IMR-90 (cell line): Measurements from ENCODE around the gene ZNFX1. TPM values are rescaled to one million over a fixed set of nuclear protein-coding genes. Genes with fewer than 3 reads are reported as not detected.

Experiments used
- ATAC-seq: fragments of 200-7000 bp; cut with Tn5 transposase; 2 replicates; pipeline ENCODE4 v1.9.1; 2020; ENCODE audit warnings: low read depth, mild to moderate bottlenecking, moderate library complexity
- BruUV-seq: library from RNA; stranded (reverse); fragments of 400-500 nt; replicated peaks from 2 replicates; lab custom pipeline; 2021; lab: Mats Ljungman, UMichigan
- CTCF ChIA-PET: fragments of 300-600 bp; formaldehyde crosslinking; extraction: SDS; loops from one replicate; lab custom pipeline; 2021; ENCODE audit warnings: antibody characterized with exemption; lab: Yijun Ruan, JAX
- POLR2A ChIA-PET: fragments of 300-600 bp; sonication (Branson Sonifier 250); formaldehyde crosslinking; loops from one replicate; lab custom pipeline; 2022; ENCODE audit warnings: antibody characterized with exemption; ENCODE audit not compliant: unreplicated experiment; lab: Charles Lee
- DNase-seq: peaks from one replicate; pipeline ENCODE4 v3.0.0; 2013
- H2AFZ ChIP-seq: replicated peaks from 2 replicates; pipeline ENCODE3; 2013; ENCODE audit warnings: low read length, mild to moderate bottlenecking; ENCODE audit not compliant: poor library complexity
- H2AK5ac ChIP-seq: 2 replicates; pipeline ENCODE4 v1.6.1; 2013; ENCODE audit warnings: low read depth, low read length, inconsistent platforms
- H2AK9ac ChIP-seq: replicated peaks from 2 replicates; pipeline ENCODE3; 2013; ENCODE audit warnings: mild to moderate bottlenecking, low read depth, low read length, moderate library complexity; ENCODE audit not compliant: poor library complexity
- H2BK120ac ChIP-seq: 2 replicates; pipeline ENCODE4 v1.6.1; 2013; ENCODE audit warnings: low read depth, low read length, inconsistent platforms
- H2BK15ac ChIP-seq: 3 replicates; pipeline ENCODE4 v1.6.1; 2013; ENCODE audit warnings: low read depth, low read length, inconsistent platforms
- H2BK20ac ChIP-seq: 2 replicates; pipeline ENCODE4 v1.6.1; 2013; ENCODE audit warnings: low read depth, mild to moderate bottlenecking, inconsistent platforms, low read length, moderate library complexity
- H2BK5ac ChIP-seq: 2 replicates; pipeline ENCODE4 v1.6.1; 2013; ENCODE audit warnings: mild to moderate bottlenecking, low read depth, low read length, inconsistent platforms; ENCODE audit not compliant: poor library complexity, severe bottlenecking
- H3K14ac ChIP-seq: replicated peaks from 2 replicates; pipeline ENCODE4 v1.6.1; 2013; ENCODE audit warnings: low read depth, low read length, inconsistent platforms
- H3K18ac ChIP-seq: 2 replicates; pipeline ENCODE4 v1.6.1; 2013; ENCODE audit warnings: low read depth, low read length, control low read depth
- H3K23ac ChIP-seq: 2 replicates; pipeline ENCODE4 v1.6.1; 2013; ENCODE audit warnings: low read depth, low read length, inconsistent platforms
- H3K27ac ChIP-seq: 2 replicates; pipeline ENCODE4 v1.5.1; 2013; ENCODE audit warnings: mild to moderate bottlenecking, control low read depth, low read length; ENCODE audit not compliant: insufficient read depth
- H3K27me3 ChIP-seq: 2 replicates; pipeline ENCODE4 v1.6.1; 2013; ENCODE audit warnings: low read length; ENCODE audit not compliant: control insufficient read depth, insufficient read depth
- H3K36me3 ChIP-seq: 2 replicates; pipeline ENCODE4 v1.6.1; 2013; ENCODE audit warnings: low read length, mixed read lengths; ENCODE audit not compliant: control insufficient read depth, insufficient read depth
- H3K4ac ChIP-seq: 2 replicates; pipeline ENCODE4 v1.6.1; 2013; ENCODE audit warnings: low read depth, low read length, inconsistent platforms
- H3K4me1 ChIP-seq: 2 replicates; pipeline ENCODE4 v1.6.1; 2013; ENCODE audit warnings: low read length, mixed read lengths; ENCODE audit not compliant: control insufficient read depth, insufficient read depth
- H3K4me2 ChIP-seq: 2 replicates; pipeline ENCODE4 v1.6.1; 2013; ENCODE audit warnings: low read depth, mild to moderate bottlenecking, control low read depth, low read length, moderate library complexity
- H3K4me3 ChIP-seq: 2 replicates; pipeline ENCODE4 v1.5.1; 2013; ENCODE audit warnings: low read depth, mild to moderate bottlenecking, control low read depth, low read length, moderate library complexity; ENCODE audit not compliant: insufficient read depth
- H3K56ac ChIP-seq: 2 replicates; pipeline ENCODE4 v1.6.1; 2013; ENCODE audit warnings: low read length, inconsistent platforms; ENCODE audit not compliant: insufficient read depth; ENCODE audit errors: extremely low read depth
- H3K79me1 ChIP-seq, 2 experiments: 2 replicates each; pipeline ENCODE4 v1.6.1; 2013; ENCODE audit warnings: low read length in 2 of 2, inconsistent platforms in 1 of 2, low read depth in 1 of 2
- H3K9ac ChIP-seq: 2 replicates; pipeline ENCODE4 v1.6.1; 2013; ENCODE audit warnings: low read depth, low read length, control low read depth
- H3K9me1 ChIP-seq: 2 replicates; pipeline ENCODE4 v1.6.1; 2013; ENCODE audit warnings: low read length, inconsistent platforms; ENCODE audit not compliant: insufficient read depth
- H3K9me3 ChIP-seq: 2 replicates; pipeline ENCODE4 v1.6.1; 2013; ENCODE audit warnings: low read length; ENCODE audit not compliant: control insufficient read depth, insufficient read depth
- H4K20me1 ChIP-seq: 2 replicates; pipeline ENCODE4 v1.6.1; 2013; ENCODE audit warnings: low read length, inconsistent platforms; ENCODE audit not compliant: insufficient read depth
- H4K5ac ChIP-seq: 2 replicates; pipeline ENCODE4 v1.6.1; 2013; ENCODE audit warnings: mild to moderate bottlenecking, low read depth, low read length, control low read depth
- H4K8ac ChIP-seq, 2 experiments: 2 replicates each; pipeline ENCODE4 v1.6.1; 2013; ENCODE audit warnings: low read depth in 2 of 2, low read length in 2 of 2, control low read depth in 1 of 2, inconsistent platforms in 1 of 2
- H4K91ac ChIP-seq: 2 replicates; pipeline ENCODE4 v1.6.1; 2013; ENCODE audit warnings: low read depth, low read length, inconsistent platforms; ENCODE audit not compliant: insufficient read depth
- CTCF ChIP-seq: conservative IDR thresholded peaks from 2 replicates; pipeline ENCODE4 v1.5.1; 2012; ENCODE audit warnings: mild to moderate bottlenecking, low read depth, low read length, improper control_type of control experiment
- RAD21 ChIP-seq: IDR thresholded peaks from 2 replicates; pipeline ENCODE4 v1.6.1; 2012; ENCODE audit warnings: low read length, improper control_type of control experiment
- RCOR1 ChIP-seq: IDR thresholded peaks from 2 replicates; pipeline ENCODE4 v1.6.1; 2012; ENCODE audit warnings: mild to moderate bottlenecking, low read length, improper control_type of control experiment; ENCODE audit not compliant: insufficient replicate concordance
- SMC3 ChIP-seq: fragments of 150-350 bp; IDR thresholded peaks from 2 replicates; pipeline ENCODE4 v1.6.1; 2016; ENCODE audit warnings: low read depth, mild to moderate bottlenecking, antibody characterized with exemption, low read length, moderate library complexity
- WGBS, 2 experiments: methylation state at CpG; one replicate each; pipeline versions ENCODE4 v1.1.5 to v1.1.7; 2013; ENCODE audit warnings: missing lambda C conversion rate in 2 of 2; ENCODE audit not compliant: insufficient read length in 1 of 2; ENCODE audit errors: extremely low coverage in 2 of 2; 5-methylcytosine and 5-hydroxymethylcytosine counted together
- dilution Hi-C: fragments of 300-500 bp; cut with HindIII; formaldehyde crosslinking; loops from one replicate; pipeline ENCODE4 v1.14.3; 2018; ENCODE audit warnings: low sequenced_read_pairs; ENCODE audit not compliant: unreplicated experiment
- in situ Hi-C: fragments of 300-500 bp; cut with MboI; formaldehyde crosslinking; loops from 3 replicates; pipeline ENCODE4 v1.14.3; 2019; ENCODE audit warnings: low sequenced_read_pairs, inconsistent platforms, mixed read lengths
- intact Hi-C: fragments of 100-400 bp; cut with micrococcal nuclease; formaldehyde crosslinking; loops from 2 replicates; pipeline ENCODE4 v1.10.0; 2022
- polyA plus RNA-seq, 3 experiments: library from polyadenylated mRNA; depleted of rRNA; stranded (reverse); fragments of >200 nt; gene quantifications; 2 replicates each; pipeline ENCODE4 v1.2.3, GENCODE V29; 2012; ENCODE audit warnings: low replicate concordance in 1 of 3
- total RNA-seq: library from RNA; depleted of rRNA; stranded (reverse); fragments of >200 nt; gene quantifications from 2 replicates; pipeline ENCODE4 v1.2.3, GENCODE V29; 2012

The ZNFX1 gene
- total and polyA plus RNA-seq, 2 of the 4 experiments (the other 2 are of a cell fraction) = 10.9 to 60.9 TPM

DNA sequence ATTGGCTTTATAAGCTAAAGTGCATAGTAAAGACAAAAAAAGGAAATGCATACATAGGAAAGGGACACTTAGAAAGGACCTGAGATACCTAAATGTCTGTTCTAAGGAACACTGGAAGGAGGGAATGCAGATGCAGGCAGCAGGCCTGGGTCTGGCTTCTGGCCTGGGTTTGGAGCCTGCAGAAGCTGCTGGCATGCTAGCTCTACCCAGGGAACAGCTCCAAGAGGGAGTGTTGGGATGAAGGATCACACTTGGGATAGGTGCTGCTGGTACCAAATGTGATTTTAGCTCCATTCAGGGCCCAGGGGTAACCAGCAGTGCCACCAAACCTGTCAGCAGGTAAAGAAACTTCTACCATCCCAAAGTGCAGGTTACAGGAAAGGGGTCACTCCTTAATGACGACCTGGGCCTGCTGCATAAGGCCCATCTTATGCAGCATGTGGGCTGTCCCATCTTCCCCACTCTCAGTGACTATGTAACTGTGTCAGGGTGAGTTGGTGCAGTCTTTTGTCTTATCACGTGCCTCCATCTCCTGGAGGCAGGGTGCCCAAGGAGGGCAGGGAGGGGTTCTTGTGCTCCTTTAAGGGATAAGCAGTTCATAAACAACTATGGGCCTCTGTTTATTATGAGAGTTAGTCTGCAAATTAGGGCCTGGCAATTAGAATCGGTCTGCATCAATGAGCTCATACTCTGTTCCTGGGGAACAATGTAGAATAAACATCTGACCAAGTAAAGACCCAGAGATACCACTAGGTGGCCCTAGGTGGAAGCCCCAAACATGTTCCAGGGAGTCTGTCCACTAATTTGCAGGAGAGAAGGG is 31.7 kb downstream of the ZNFX1 start:
- H3K9me3 ChIP-seq = no peaks in the 10 kb centered on the region
- H3K18ac ChIP-seq = no peak overlapping the region
- peaks cover 76% of the 10 kb centered on the region for H3K36me3 ChIP-seq
- H3K4me1 ChIP-seq = peaks cover 3% of the 10 kb centered on the region; the same call in 1 of the 2 replicates
- no peak overlapping the region for H2BK120ac ChIP-seq
- ATAC-seq (peak; percentile 95), DNase-seq (peak; percentile 55)
- H4K20me1 ChIP-seq = peaks cover 17% of the 10 kb centered on the region
- no peak overlapping the region for H3K4me2 ChIP-seq
- ChIA-PET CTCF (interaction anchor here (0.6 to 2.0 kb wide), 8 partner anchors 8 to 135 kb away, joined by 3 to 8 read pairs (median 4); no protein-coding TSS in a partner anchor), POLR2A (interaction anchor here (0.5 kb wide), 1 partner anchor 29 kb away, joined by 3 read pairs; no protein-coding TSS in a partner anchor)
- H3K9me1 ChIP-seq = no peaks in the 10 kb centered on the region
- H2BK5ac ChIP-seq = no peak overlapping the region
- intact Hi-C loops (loop anchor here (1.0 kb wide), 1 partner anchor 77 kb away; no protein-coding TSS in a partner anchor), in situ Hi-C loops (no loop called here), dilution Hi-C loops (no loop called here)
- H4K91ac ChIP-seq = no peak overlapping the region
- H2BK15ac ChIP-seq = no peak overlapping the region
- no peak overlapping the region for H3K56ac ChIP-seq
- H3K79me1 ChIP-seq = peaks cover 4 to 12% of the 10 kb centered on the region in 2 experiments; a peak in 2 of 4 replicates
- no peak overlapping the region for H2AK5ac ChIP-seq
- H2AFZ ChIP-seq = peak overlapping the region; percentile 50
- no peak overlapping the region for H4K5ac ChIP-seq
- no peaks in the 10 kb centered on the region for H3K27me3 ChIP-seq
- H2AK9ac ChIP-seq = peak overlapping the region; percentile 18
- no peak overlapping the region for H3K9ac ChIP-seq
- no peak overlapping the region for H4K8ac ChIP-seq
- H3K23ac ChIP-seq = no peak overlapping the region
- TF ChIP-seq SMC3 = peak; percentile 48; the same call in 1 of the 2 replicates
- no peak for TF ChIP-seq RCOR1
- TF ChIP-seq RAD21 = peak; percentile 57
- peak; percentile 72 for TF ChIP-seq CTCF
- no peak overlapping the region for H2BK20ac ChIP-seq
- no CpG with 5 or more reads among the region's 3 CpGs for WGBS, 2 experiments
- BruUV-seq = no TSS peak
- H3K14ac ChIP-seq = no peak overlapping the region
- H3K4me3 ChIP-seq = no peak overlapping the region
- no peak overlapping the region for H3K4ac ChIP-seq
- H3K27ac ChIP-seq = peak overlapping the region; percentile 11; the same call in 1 of the 2 replicates
